OCI-LY1 (cell line): ENCODE results near the gene CALHM2.

Source experiments
- H2AFZ ChIP-seq: fragments of 200-600 bp; sonication (generic), shearing (Covaris generic); 2 replicates; pipeline ENCODE4 v1.6.0; 2014; ENCODE audit warnings: antibody characterized with exemption, mild to moderate bottlenecking, low read length
- H3F3A ChIP-seq: fragments of 200-600 bp; sonication (generic), shearing (Covaris generic); 2 replicates; pipeline ENCODE4 v1.6.0; 2014; ENCODE audit warnings: mild to moderate bottlenecking, antibody characterized with exemption, low read length, moderate library complexity; ENCODE audit not compliant: insufficient read depth
- H3K27ac ChIP-seq: fragments of 200-600 bp; sonication (generic); 2 replicates; pipeline ENCODE4 v1.5.1; 2014; ENCODE audit warnings: low read length, mixed run types, mild to moderate bottlenecking, low read depth; ENCODE audit not compliant: poor library complexity, severe bottlenecking
- H3K27me3 ChIP-seq: fragments of 200-600 bp; sonication (generic); 2 replicates; pipeline ENCODE4 v1.6.0; 2014; ENCODE audit warnings: antibody characterized with exemption, mild to moderate bottlenecking, low read length, moderate library complexity; ENCODE audit not compliant: insufficient read depth
- H3K36me3 ChIP-seq: fragments of 200-600 bp; sonication (generic); 2 replicates; pipeline ENCODE4 v1.6.1; 2014; ENCODE audit warnings: mild to moderate bottlenecking, antibody characterized with exemption, low read length, moderate library complexity, mixed read lengths; ENCODE audit not compliant: insufficient read depth
- H3K4me1 ChIP-seq: fragments of 200-600 bp; sonication (generic); 2 replicates; pipeline ENCODE4 v1.5.1; 2014; ENCODE audit warnings: mild to moderate bottlenecking, low read length, moderate library complexity; ENCODE audit not compliant: insufficient read depth, severe bottlenecking
- H3K4me2 ChIP-seq: fragments of 200-600 bp; sonication (generic), shearing (Covaris generic); 2 replicates; pipeline ENCODE4 v1.6.1; 2014; ENCODE audit warnings: low read length
- H3K4me3 ChIP-seq: fragments of 200-600 bp; sonication (generic); 2 replicates; pipeline ENCODE4 v1.5.1; 2014; ENCODE audit warnings: low read length, low read depth, mild to moderate bottlenecking, mixed read lengths; ENCODE audit not compliant: poor library complexity, severe bottlenecking
- H3K79me2 ChIP-seq: fragments of 200-600 bp; shearing (Covaris generic); 2 replicates; pipeline ENCODE4 v1.6.1; 2016; ENCODE audit warnings: mixed run types, low read length, mixed read lengths; ENCODE audit not compliant: insufficient read depth
- H3K9ac ChIP-seq: fragments of 200-600 bp; sonication (generic), shearing (Covaris generic); 2 replicates; pipeline ENCODE4 v1.6.1; 2014; ENCODE audit warnings: mild to moderate bottlenecking, low read length, mixed read lengths
- H3K9me2 ChIP-seq: fragments of 200-600 bp; sonication (generic), shearing (Covaris generic); 2 replicates; pipeline ENCODE4 v1.6.1; 2014; ENCODE audit warnings: low read depth, mild to moderate bottlenecking, low read length, mixed read lengths
- H3K9me3 ChIP-seq: fragments of 200-600 bp; shearing (Covaris generic); 2 replicates; pipeline ENCODE4 v1.6.1; 2014; ENCODE audit warnings: low read length, mixed read lengths
- H4K20me1 ChIP-seq: fragments of 200-600 bp; sonication (generic), shearing (Covaris generic); 2 replicates; pipeline ENCODE4 v1.6.0; 2016; ENCODE audit warnings: mild to moderate bottlenecking, low read length; ENCODE audit not compliant: insufficient read depth
- CTCF ChIP-seq: fragments of 200-600 bp; sonication (generic), shearing (Covaris generic); IDR thresholded peaks from 2 replicates; pipeline ENCODE4 v1.5.1; 2017; ENCODE audit warnings: mild to moderate bottlenecking, antibody characterized with exemption, low read length, moderate library complexity, mixed read lengths
- EZH2 ChIP-seq: fragments of 200-600 bp; sonication (generic), shearing (Covaris generic); IDR thresholded peaks from 2 replicates; pipeline ENCODE4 v1.8.0; 2017; ENCODE audit warnings: borderline replicate concordance, mixed run types, mild to moderate bottlenecking, antibody characterized with exemption, low read length, moderate library complexity, mixed read lengths

The CALHM2 gene

DNA sequence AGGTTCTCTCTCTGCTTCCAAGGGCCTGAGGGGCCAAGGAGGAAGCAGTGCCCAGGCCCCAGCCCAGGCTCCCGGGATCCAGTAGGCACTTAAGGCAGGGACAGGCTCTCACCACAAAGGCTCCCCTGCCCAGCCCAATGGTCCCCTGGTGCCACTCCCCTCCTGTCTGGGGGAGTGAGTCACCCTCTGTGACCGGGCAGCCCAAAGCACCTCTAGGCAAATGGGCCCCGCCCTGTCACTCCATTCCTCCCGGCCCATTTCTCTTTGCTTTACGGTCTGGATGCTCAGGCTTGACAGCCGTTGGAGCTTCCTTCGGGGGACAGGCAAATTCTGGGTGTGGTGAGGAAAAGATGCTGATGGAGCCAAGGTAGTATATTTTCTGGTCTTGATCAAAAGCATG, 27.0 kb upstream of the CALHM2 start, which contains the start of gene CALHM3:
TSS of gene CALHM3 (minus strand) at position 106 of the 400 bp plus-strand sequence. CDS start 208 bp downstream, outside the sequence.
- TF ChIP-seq CTCF (no peak), EZH2 (no peak)
- no peaks in the 10 kb centered on the region for H3K36me3 ChIP-seq
- no peak within 1 kb of the TSS for H3K4me2 ChIP-seq
- H2AFZ ChIP-seq: no peak within 1 kb of the TSS
- no peaks in the 10 kb centered on the region for H3K27me3 ChIP-seq
- no peaks in the 10 kb centered on the region for H3K79me2 ChIP-seq
- H3K27ac ChIP-seq: no peak within 1 kb of the TSS
- H3K9me3 ChIP-seq: no peaks in the 10 kb centered on the region
- no peak within 1 kb of the TSS for H3K4me3 ChIP-seq
- H4K20me1 ChIP-seq: no peaks in the 10 kb centered on the region
- H3F3A ChIP-seq: no peaks in the 10 kb centered on the region
- H3K9me2 ChIP-seq: no peaks in the 10 kb centered on the region
- H3K4me1 ChIP-seq: peaks cover 4% of the 10 kb centered on the region
- H3K9ac ChIP-seq: no peak within 1 kb of the TSS

DNA sequence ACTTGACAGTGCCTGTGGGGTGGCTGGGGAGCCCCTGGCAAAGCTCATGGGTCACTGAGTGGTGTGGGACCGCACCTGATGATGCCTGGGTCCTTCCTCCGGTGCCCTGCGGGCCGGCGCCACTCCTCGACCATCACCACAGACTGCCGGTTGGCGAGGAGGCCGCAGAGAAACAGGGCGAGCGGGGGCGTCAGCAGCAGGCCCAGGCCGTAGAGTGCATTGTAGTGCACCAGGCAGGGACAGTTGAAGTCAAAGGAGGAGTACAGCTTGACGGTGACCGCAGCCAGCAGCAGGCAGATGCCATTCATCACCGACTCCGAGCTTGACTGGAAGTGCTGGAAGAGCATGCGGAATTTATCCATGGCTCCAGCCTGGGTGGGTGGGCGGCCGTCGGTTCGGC, 26.5 kb upstream of the CALHM2 start:
- Histone ChIP-seq H3K9ac (no peak overlapping the region), H3K27me3 (no peaks in the 10 kb centered on the region), H3K9me3 (no peaks in the 10 kb centered on the region), H3K4me2 (no peak overlapping the region), H3F3A (no peaks in the 10 kb centered on the region), H3K9me2 (no peaks in the 10 kb centered on the region), H3K36me3 (no peaks in the 10 kb centered on the region), H3K79me2 (no peaks in the 10 kb centered on the region), H3K27ac (no peak overlapping the region), H2AFZ (no peak overlapping the region), H3K4me3 (no peak overlapping the region), H4K20me1 (no peaks in the 10 kb centered on the region), H3K4me1 (peaks cover 4% of the 10 kb centered on the region)
- TF ChIP-seq CTCF: no peak
- TF ChIP-seq EZH2: no peak

DNA sequence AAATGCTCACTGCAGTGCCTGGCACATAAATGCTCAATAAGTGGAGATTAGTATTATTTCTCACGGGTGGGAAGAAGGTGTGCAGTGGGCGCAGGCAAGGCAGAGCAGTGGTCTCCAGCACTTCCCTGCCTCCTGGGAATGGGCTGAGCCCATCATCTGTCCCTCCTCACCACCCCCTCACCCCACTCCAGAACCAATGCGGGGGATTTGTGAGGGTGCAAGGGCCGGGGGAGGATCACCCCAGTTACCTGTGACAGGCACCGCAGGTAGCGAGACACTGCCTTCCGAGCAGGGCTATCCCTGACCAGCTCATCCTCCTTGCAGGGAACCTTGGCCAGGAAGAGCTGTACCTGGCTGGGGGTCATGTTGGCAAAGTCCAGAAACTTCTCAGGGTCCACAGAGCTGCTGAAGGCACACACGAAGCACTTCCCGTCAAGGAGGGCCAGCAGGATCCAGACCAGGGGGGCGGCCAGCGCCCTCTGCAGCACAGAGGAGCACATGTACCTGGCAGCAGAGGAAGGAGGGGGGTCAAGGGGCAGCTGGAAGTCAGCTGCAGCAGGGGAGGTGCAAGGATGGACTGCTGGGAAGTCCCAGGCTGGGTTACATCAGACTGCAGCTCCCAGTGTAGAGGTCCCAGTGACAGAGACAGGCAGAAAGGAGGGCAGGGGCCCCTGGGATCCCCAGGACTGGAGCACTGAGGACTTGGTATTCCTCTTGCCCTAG, 24.0 kb upstream of the CALHM2 start:
- Histone ChIP-seq H3K27me3 (no peaks in the 10 kb centered on the region), H4K20me1 (no peaks in the 10 kb centered on the region), H2AFZ (no peak overlapping the region), H3K27ac (no peak overlapping the region), H3K36me3 (no peaks in the 10 kb centered on the region), H3K9me2 (no peaks in the 10 kb centered on the region), H3K79me2 (no peaks in the 10 kb centered on the region), H3K9ac (no peak overlapping the region), H3K4me2 (no peak overlapping the region; the same call in 1 of the 2 replicates), H3K9me3 (no peaks in the 10 kb centered on the region), H3K4me3 (no peak overlapping the region), H3K4me1 (peaks cover 21% of the 10 kb centered on the region), H3F3A (no peaks in the 10 kb centered on the region)
- TF ChIP-seq EZH2: no peak
- peak; percentile 68 for TF ChIP-seq CTCF
